Hippocampal formation (tissue), 2 donors: ENCODE data around the gene PRDM16.
"Not testable (repeated sequence)": the region's sequence is repeated elsewhere in the genome, so short reads cannot be mapped to it uniquely, and the experiment has no call there.

Source experiments
- DNase-seq, 2 donors: peaks; one replicate each; lab custom pipeline; 2025; lab: John Stamatoyannopoulos, UW

The PRDM16 gene

GRCh38 chr1:3162322-3162882, 93.4 kb downstream of the PRDM16 start:
- no peak for DNase-seq

DNA sequence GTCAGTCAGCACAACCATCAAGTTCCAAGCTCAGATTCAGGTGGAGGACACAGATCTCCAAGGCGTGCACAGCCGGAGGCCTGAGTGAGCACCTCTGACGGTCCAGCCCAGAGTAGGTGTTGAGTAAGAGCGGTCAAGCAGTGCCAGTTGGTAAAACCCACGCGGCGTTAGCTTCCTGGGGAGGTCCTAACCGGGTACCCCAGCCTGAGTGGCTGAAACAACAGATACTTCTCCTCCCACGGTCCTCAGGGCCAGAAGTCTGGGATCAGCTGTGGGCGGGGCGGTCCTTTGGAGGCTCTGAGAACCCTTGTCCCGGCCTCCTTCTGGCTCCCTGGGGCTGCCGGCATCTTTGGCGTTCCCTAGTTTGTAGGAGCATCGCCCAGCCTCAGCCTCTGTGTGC, 94.4 kb downstream of the PRDM16 start:
- DNase-seq: no peak

- no peak for DNase-seq
Observed at GRCh38 chr1:3164671-3165070, 95.7 kb downstream of the PRDM16 start.

GRCh38 chr1:3165189-3165588, 96.2 kb downstream of the PRDM16 start:
- DNase-seq: not testable (repeated sequence)

DNA sequence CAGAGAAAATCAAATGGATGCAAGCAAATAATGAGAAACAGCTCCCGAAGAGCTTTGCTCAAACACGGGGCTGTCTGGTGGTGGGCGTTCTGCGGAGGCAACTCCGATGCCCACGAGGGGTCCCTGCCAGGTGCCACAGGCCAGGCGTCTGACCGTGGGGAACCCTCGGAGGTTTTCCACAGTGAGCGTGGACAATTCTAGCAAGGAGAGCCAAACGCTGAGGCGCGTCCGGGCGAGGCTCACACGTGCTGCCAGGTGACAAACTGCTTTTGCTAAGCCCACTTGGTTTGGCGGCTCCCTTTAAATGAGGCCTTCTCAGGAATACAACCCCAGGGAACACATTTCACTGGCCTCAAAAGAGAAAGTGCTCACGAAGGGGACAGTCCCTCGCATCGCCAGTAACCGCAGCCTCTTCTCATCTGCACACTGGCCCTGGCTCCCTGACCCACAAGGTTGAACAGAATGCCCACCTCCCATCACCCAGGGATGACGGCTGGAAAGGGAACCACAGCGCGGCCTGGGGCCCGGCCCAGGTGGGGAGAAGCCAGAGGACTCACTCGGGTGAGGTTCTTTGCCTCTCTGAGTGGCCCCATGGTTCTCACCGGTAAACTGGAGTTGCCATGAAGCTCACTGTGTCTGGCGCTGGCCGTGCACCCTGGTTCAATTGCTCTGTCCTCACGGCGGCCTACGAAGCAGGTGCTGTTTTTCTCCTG, 97.4 kb downstream of the PRDM16 start:
- no peak for DNase-seq

- DNase-seq: no peak
Observed at GRCh38 chr1:3167255-3167654, 98.3 kb downstream of the PRDM16 start.

DNA sequence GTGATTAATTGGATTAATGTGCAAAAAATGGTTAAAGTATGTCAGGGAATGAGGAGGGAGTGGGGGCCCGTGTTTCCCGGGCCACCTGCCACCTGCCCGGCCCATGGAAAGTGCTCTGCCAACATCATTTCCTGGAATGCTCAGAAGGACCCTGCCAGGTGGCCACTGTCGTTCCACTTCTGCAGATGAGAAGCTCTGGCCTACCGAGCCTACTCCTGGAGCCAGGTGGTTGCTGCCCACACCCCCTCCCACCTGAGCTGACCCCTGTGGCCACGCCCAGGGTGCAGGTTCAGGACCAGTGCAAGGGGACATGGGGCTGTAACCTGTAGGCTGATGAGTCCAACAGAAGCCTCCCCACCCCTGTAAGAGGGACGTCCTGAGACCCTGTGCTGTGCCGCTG, 99.7 kb downstream of the PRDM16 start:
- DNase-seq: no peak

GRCh38 chr1:3169665-3170356, 100.8 kb downstream of the PRDM16 start:
- no peak for DNase-seq

DNA sequence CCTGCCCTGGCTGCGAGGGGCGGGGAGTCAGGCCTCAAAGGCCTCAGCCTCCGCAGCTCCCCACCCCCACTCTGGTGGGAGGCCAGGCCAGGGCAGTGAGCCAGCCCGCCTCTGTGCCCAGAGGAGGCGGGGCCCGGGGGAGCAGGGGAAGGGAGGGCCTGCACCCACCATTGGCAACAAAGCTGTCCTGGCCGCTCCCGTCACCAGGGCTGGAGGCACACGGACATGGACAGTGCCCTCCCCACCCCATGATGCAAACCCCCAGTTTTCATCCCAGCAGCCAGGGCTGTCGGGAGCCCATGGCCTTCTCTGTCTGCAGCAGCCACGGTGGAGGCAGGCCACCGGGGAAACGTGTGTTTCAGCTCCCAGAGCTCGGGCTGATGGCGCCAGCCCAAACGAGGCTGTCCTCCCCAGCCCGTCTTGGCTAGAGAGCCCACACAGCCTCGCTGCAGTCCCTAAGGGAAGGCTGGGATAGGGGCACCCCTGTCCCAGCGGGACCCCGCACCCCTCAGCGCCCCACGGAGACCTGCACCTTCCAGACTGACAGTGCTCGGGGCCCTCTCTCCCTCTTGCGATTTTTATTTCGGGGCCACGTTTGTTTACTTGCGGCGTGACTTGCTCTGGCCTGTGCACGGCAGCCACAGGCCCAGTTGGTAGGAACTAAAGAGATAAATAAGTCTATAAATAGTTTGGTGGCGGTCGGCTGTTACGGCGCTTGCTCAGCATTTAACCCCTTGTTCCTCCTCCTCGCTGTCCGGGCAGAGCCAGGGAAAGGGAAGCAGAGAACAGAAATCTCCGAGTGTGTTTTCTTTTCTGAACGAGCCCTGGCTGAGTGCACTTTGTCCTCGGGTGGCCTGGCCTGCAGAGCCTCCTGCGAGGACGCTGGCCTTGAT, 101.8 kb downstream of the PRDM16 start:
- DNase-seq: peak; percentile 63 to 82

GRCh38 chr1:3171761-3172160, 102.8 kb downstream of the PRDM16 start:
- no peak for DNase-seq

DNA sequence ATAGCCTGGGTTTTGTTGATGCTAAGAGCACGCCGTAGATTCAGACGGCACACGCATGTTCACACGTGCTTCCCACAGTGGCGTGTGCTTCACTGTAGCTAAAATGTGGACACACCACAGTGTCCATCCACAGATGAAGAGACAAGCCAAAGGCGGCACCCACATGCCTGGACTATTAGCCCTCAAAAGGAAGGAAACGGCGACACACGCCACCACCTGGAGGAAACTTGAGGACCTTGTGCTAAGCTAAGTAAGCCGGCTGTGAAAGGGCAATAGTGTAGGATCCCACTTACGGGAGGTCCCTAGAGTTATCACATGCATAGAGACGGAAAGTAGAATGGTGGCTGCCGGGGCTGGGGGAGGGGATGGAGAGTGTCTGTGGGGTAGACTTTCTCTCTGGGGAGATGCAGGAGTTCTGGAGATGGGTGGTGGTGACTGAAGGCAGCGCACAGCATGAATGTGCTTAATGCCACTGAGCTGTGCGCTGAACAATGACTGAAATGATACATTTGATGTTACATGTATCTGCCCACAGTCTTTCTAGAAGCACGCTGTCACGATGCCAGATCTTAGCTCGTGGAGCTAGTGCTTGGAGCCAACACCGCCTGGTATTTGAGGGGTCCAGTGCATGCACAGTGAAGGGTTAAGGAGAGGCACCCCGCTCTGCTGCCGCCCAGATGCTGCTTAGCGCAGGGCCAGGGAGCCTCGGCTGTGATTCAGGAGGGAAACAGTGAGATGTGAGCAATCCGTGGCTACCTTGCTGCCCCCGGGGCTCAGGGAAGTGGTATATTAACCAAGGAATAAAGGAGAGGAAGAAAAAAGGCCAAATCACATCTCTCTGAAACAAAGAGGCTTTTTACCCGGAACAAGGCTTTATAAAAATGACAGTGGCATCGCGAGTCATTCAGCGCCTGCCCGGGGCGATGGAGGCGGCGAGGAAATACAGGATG, 103.7 kb downstream of the PRDM16 start:
- DNase-seq: no peak

DNA sequence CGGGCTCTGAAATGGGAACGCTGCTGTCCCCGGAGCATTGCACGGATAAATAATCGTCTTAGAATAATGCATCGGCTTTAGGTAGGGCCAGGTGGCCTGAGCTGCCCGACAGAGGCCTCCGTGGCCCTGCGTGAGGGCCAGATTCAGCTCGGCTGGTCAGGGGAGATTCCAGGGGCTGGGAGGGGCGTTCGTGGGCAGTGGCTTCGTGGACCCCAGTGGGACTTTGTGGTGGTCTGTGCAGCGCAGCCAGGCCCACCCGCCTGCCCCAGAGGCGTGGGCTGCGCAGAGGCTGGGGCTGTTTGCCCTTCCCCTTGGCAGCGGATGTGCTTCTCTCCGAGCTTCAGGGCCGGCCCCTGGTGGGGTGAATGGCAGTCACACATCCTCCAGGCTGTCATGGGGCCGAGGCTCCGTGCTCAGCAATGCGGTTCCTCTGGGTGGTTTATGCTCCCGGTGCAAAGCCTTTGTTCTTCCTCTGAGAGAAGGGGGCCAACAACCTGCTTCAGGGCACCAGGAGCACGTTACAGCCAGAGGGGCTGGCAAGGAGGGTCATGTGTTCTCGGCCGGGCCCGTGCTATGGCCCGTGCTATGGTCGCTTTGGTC, 104.5 kb downstream of the PRDM16 start:
- DNase-seq: no peak

DNA sequence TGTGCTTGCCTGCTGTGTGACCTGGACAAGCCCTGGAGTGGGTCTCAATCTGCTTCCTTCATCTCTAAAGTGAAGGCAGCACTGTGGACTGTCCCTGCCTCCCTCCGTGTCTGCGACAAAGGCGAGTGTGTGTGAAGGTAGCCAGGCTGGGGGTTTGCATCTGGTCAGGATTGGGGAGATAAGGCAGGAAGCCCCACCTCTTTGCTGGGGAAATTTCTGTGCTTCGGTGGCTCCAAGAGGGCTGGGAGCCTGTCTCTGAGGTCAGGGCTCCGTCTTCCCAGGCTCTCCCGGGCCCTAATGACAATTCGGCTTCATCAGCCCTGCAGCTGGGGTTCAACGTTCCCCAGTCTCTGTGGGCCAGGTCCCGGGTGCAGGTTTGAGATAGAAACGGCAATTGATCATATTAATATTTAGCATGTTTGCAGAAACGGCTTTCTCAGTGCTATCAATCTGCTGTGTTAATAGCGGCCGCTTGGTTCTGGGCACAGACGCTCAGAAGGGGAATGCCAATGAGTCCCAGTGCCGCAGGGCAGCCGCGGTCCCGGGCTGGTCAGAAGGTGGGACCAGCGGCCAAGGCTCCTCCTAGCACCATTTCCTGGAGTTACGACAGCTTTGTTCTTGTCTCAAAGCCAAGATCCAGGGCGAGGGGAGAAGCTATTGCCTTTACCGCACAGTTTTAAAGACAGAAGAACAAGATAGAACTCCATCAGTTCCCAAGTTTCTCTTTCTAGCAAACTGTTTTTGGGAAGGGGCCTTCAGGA, 105.7 kb downstream of the PRDM16 start:
- DNase-seq: peak; percentile 25 to 58

DNA sequence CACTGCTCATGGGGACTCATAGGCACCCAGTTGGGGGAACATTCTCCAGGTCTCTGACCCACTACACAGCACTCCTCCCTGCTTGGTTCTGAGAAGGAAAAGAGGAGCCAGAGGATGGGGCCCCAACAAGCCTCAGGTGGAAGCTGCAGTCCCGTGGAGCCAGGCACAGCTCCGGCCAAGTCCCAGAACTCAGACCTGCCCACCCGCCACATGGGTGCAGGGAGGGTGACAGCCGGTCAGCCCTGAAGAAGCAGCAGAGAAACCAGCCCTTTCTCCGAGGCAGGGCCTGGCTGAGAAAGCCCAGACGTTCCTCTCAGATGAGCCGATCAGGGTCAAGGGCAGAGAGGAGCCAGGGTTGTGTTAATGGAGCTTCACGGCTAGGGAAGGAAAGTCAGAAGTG, 106.5 kb downstream of the PRDM16 start:
- DNase-seq: no peak

DNA sequence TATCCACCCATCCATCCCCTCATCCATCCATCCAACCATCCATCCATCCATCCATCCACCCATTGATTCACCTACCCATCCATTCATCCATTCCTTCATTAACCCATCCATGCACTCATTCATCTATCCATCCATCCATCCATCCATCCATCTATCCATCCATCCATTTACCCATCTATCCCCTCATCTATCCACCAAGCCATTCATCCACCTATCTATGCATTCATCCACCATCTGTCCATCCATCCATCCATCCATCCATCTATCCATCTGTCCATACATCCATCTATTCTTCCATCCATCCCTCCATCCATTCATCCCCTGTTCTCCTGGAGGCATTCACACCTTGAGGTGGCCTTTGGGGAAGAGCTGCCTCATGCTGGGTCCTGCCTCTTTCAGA, 107.0 kb downstream of the PRDM16 start:
- DNase-seq: no peak

GRCh38 chr1:3176820-3177219, 107.8 kb downstream of the PRDM16 start:
- DNase-seq: no peak

DNA sequence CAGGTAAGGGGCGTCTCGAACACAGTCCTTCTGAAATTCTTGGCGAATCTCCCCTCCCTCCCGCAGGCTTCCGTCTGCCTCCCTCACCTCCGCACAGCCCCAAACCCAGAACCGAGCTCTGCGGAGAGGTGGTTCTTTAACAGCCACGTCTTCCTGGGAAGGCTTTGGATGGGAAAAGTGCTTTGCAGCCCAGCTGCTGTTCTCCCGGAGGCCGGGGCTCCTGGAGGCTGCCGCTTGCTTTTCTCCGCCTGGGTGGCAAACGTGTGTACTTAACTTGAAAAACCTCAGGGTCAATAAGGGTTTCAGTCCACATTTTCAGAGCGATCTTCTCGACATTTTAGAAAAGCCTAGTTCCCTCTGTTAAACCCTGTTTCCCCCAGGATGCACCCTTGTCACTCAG, 109.3 kb downstream of the PRDM16 start:
- no peak for DNase-seq

- DNase-seq: no peak
Observed at GRCh38 chr1:3179471-3179870, 110.5 kb downstream of the PRDM16 start.

GRCh38 chr1:3180915-3181314, 111.9 kb downstream of the PRDM16 start:
- no peak for DNase-seq

- DNase-seq: no peak
Observed at GRCh38 chr1:3181956-3182355, 113.0 kb downstream of the PRDM16 start.
